GM10847 (cell line): ENCODE measurements around the gene YRDC.

Experiments
- POLR2A ChIP-seq: IDR thresholded peaks from 2 replicates; pipeline ENCODE4 v1.6.1; 2011; ENCODE audit not compliant: insufficient read length; ENCODE audit errors: extremely low read depth

Gene YRDC

GRCh38 chr1:37761416-37762095, 46.5 kb downstream of the YRDC start:
- TF ChIP-seq POLR2A: no peak

GRCh38 chr1:37759451-37759850, 48.6 kb downstream of the YRDC start:
- no peak for TF ChIP-seq POLR2A

GRCh38 chr1:37755951-37756560, 52.0 kb downstream of the YRDC start:
- no peak for TF ChIP-seq POLR2A

- TF ChIP-seq POLR2A: no peak
Observed at GRCh38 chr1:37755290-37755689, 52.7 kb downstream of the YRDC start.

GRCh38 chr1:37753473-37754321, 54.3 kb downstream of the YRDC start:
- no peak for TF ChIP-seq POLR2A
